A549 (cell line): ENCODE results near the gene RABEPK.

Experiments used
- CHD2 ChIP-seq: fragments of 150-350 bp; IDR thresholded peaks from 2 replicates; pipeline ENCODE4 v1.6.1; 2014; ENCODE audit warnings: low read length; ENCODE audit not compliant: partially characterized antibody
- MYC ChIP-seq: IDR thresholded peaks from 2 replicates; pipeline ENCODE4 v1.6.1; 2012; ENCODE audit warnings: mild to moderate bottlenecking, inconsistent platforms, low read length, improper control_type of control experiment, borderline replicate concordance
- NFE2L2 ChIP-seq: fragments of 150-350 bp; conservative IDR thresholded peaks from 2 replicates; pipeline ENCODE4 v1.6.1; 2014; ENCODE audit warnings: low read length
- POLR2A ChIP-seq: IDR thresholded peaks from 2 replicates; pipeline ENCODE4 v1.6.1; 2012; ENCODE audit warnings: mild to moderate bottlenecking, low read length
- POLR2AphosphoS2 ChIP-seq: conservative IDR thresholded peaks from 2 replicates; pipeline ENCODE4 v1.6.1; 2012; ENCODE audit warnings: low read length, improper control_type of control experiment, inconsistent platforms
- SMC3 ChIP-seq: fragments of >200 bp; sonication (Bioruptor Twin); formaldehyde crosslinking; IDR thresholded peaks from 3 replicates; pipeline ENCODE4 v1.6.1; 2018; ENCODE audit warnings: inconsistent platforms
- SREBF2 ChIP-seq: fragments of 450-650 bp; IDR thresholded peaks from 2 replicates; pipeline ENCODE4 v1.6.1; 2014; ENCODE audit warnings: mild to moderate bottlenecking, moderate library complexity
- ZFP36 ChIP-seq: fragments of 450-650 bp; IDR thresholded peaks from 2 replicates; pipeline ENCODE4 v1.6.1; 2014; ENCODE audit warnings: borderline replicate concordance; ENCODE audit not compliant: partially characterized antibody
- TF ChIP-seq, protein P1 (sequence below): fragments of >200 bp; sonication (Bioruptor Twin); formaldehyde crosslinking; IDR thresholded peaks from 3 replicates; pipeline ENCODE4 v1.5.1; 2016
- TF ChIP-seq, protein P2 (sequence below): fragments of 200-600 bp; sonication (generic); IDR thresholded peaks from 2 replicates; pipeline ENCODE4 v1.6.1; 2016; ENCODE audit warnings: antibody characterized with exemption, mild to moderate bottlenecking, moderate library complexity
- TF ChIP-seq, protein P3 (sequence below): IDR thresholded peaks from 2 replicates; pipeline ENCODE4 v1.6.1; 2012

DNA sequence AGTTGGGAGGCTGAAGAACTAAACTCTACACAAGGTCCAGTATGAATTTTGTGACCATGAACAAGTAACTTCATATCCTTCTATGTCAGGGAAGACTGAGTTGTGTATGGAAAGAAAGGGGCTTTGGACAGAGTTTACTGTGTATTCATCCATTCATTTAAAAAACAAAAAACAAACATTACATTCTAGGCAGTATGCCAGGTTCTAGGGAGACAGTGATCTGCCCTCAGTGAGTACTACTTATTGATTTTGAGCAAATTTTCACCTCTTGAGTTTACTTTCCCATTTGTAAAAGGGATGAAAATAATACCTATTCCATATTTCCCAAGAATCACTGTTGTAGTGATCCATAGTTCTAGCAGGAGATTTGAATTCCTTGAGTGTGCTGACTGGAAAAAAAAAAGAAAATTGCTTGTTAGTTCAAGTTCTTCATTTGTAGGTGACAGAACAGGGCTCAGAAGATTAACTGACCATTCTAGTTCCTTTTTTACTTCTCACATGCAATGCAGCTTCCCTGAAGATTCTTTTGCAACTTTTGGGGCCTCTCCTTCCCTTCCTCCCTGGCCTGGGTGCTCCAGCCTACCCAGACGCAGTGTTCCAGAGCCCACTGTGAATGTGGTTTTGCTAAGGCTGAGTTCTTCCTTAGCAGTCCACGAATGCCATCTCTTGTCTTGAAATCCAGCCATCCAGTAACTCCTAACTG, 58.6 kb downstream of the RABEPK start:
- TF ChIP-seq, protein P1, sequence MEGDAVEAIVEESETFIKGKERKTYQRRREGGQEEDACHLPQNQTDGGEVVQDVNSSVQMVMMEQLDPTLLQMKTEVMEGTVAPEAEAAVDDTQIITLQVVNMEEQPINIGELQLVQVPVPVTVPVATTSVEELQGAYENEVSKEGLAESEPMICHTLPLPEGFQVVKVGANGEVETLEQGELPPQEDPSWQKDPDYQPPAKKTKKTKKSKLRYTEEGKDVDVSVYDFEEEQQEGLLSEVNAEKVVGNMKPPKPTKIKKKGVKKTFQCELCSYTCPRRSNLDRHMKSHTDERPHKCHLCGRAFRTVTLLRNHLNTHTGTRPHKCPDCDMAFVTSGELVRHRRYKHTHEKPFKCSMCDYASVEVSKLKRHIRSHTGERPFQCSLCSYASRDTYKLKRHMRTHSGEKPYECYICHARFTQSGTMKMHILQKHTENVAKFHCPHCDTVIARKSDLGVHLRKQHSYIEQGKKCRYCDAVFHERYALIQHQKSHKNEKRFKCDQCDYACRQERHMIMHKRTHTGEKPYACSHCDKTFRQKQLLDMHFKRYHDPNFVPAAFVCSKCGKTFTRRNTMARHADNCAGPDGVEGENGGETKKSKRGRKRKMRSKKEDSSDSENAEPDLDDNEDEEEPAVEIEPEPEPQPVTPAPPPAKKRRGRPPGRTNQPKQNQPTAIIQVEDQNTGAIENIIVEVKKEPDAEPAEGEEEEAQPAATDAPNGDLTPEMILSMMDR, result no peak
- TF ChIP-seq NFE2L2, result no peak
- TF ChIP-seq CHD2, result no peak
- TF ChIP-seq, protein P2, sequence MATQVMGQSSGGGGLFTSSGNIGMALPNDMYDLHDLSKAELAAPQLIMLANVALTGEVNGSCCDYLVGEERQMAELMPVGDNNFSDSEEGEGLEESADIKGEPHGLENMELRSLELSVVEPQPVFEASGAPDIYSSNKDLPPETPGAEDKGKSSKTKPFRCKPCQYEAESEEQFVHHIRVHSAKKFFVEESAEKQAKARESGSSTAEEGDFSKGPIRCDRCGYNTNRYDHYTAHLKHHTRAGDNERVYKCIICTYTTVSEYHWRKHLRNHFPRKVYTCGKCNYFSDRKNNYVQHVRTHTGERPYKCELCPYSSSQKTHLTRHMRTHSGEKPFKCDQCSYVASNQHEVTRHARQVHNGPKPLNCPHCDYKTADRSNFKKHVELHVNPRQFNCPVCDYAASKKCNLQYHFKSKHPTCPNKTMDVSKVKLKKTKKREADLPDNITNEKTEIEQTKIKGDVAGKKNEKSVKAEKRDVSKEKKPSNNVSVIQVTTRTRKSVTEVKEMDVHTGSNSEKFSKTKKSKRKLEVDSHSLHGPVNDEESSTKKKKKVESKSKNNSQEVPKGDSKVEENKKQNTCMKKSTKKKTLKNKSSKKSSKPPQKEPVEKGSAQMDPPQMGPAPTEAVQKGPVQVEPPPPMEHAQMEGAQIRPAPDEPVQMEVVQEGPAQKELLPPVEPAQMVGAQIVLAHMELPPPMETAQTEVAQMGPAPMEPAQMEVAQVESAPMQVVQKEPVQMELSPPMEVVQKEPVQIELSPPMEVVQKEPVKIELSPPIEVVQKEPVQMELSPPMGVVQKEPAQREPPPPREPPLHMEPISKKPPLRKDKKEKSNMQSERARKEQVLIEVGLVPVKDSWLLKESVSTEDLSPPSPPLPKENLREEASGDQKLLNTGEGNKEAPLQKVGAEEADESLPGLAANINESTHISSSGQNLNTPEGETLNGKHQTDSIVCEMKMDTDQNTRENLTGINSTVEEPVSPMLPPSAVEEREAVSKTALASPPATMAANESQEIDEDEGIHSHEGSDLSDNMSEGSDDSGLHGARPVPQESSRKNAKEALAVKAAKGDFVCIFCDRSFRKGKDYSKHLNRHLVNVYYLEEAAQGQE, result no peak
- no peak for TF ChIP-seq ZFP36
- TF ChIP-seq, protein P3, sequence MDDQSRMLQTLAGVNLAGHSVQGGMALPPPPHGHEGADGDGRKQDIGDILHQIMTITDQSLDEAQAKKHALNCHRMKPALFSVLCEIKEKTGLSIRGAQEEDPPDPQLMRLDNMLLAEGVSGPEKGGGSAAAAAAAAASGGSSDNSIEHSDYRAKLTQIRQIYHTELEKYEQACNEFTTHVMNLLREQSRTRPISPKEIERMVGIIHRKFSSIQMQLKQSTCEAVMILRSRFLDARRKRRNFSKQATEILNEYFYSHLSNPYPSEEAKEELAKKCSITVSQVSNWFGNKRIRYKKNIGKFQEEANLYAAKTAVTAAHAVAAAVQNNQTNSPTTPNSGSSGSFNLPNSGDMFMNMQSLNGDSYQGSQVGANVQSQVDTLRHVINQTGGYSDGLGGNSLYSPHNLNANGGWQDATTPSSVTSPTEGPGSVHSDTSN, result no peak
- no peak for TF ChIP-seq POLR2AphosphoS2
- no peak for TF ChIP-seq MYC
- TF ChIP-seq SREBF2, result no peak
- TF ChIP-seq SMC3, result no peak
- no peak for TF ChIP-seq POLR2A
